Gastrocnemius medialis (tissue), 4 donors: ENCODE results near the gene MT1A. TPM values are rescaled to one million over a fixed set of nuclear protein-coding genes. Genes with fewer than 3 reads are reported as not detected.

Experiments used
- ATAC-seq, 2 donors: fragments of 150-250 bp; one replicate each; pipeline ENCODE4 v1.9.1; 2016
- DNase-seq, 2 donors: peaks; one replicate each; pipeline ENCODE4 v3.0.0-alpha.2; 2019
- H3K27ac ChIP-seq, 4 donors: fragments of 200-600 bp; sonication (generic); 1 replicate in 1 of 4; 2 replicates in 3 of 4; pipeline ENCODE4 v1.5.1; 2016 to 2018; ENCODE audit warnings: mild to moderate bottlenecking in 2 of 4, moderate library complexity in 1 of 4
- H3K27me3 ChIP-seq, 3 donors: fragments of 200-600 bp; sonication (generic) in 2 of 3; 1 replicate in 1 of 3; 2 replicates in 2 of 3; pipeline versions ENCODE4 v1.5.1 to v1.6.0; 2016 to 2019; ENCODE audit warnings: mild to moderate bottlenecking in 1 of 3, moderate library complexity in 1 of 3
- H3K36me3 ChIP-seq, 2 donors: fragments of 200-600 bp; sonication (generic) in 1 of 2; one replicate each; pipeline ENCODE4 v1.5.1; 2017 to 2018
- H3K4me1 ChIP-seq, 2 donors: fragments of 200-600 bp; sonication (generic) in 1 of 2; one replicate each; pipeline ENCODE4 v1.5.1; 2016 to 2017; ENCODE audit warnings: mild to moderate bottlenecking in 2 of 2
- H3K4me3 ChIP-seq, 4 donors: fragments of 200-600 bp; sonication (generic) in 3 of 4; 1 replicate in 1 of 4; 2 replicates in 3 of 4; pipeline ENCODE4 v1.5.1; 2016 to 2019; ENCODE audit warnings: mild to moderate bottlenecking in 2 of 4
- H3K9me3 ChIP-seq, 3 donors: fragments of 200-600 bp; sonication (generic) in 2 of 3; 1 replicate in 1 of 3; 2 replicates in 2 of 3; pipeline ENCODE4 v1.5.1; 2016 to 2019
- POLR2A ChIP-seq, 2 donors: fragments of 450-650 bp; IDR thresholded peaks; one replicate each; pipeline ENCODE4 v1.6.1; 2017; ENCODE audit warnings: antibody characterized with exemption in 2 of 2, mild to moderate bottlenecking in 2 of 2, moderate library complexity in 2 of 2
- in situ Hi-C, 4 donors: fragments of 200-750 bp; cut with MboI; loops; one replicate each; pipeline versions ENCODE4 v1.15.0 to v1.8.0; 2017; ENCODE audit warnings: low sequenced_read_pairs in 4 of 4
- intact Hi-C: fragments of 100-400 bp; cut with DNase I; formaldehyde crosslinking; loops from one replicate; pipeline ENCODE4 v1.15.1; 2023; ENCODE audit warnings: low total_unique reads
- total RNA-seq, 4 donors: library from RNA; depleted of rRNA; stranded (reverse); fragments of >200 nt; gene quantifications; one replicate each; pipeline versions ENCODE4 v1.1.0 to v1.2.3, GENCODE V29; 2016
- TF ChIP-seq, protein P1 (sequence below), 5 experiments: fragments of 450-650 bp in 3 of 5; fragments of 200-600 bp in 2 of 5; sonication (generic) in 2 of 5; IDR thresholded peaks in 4 of 5; conservative IDR thresholded peaks in 1 of 5; 1 replicate in 4 of 5; 2 replicates in 1 of 5; pipeline ENCODE4 v1.5.1; 2016 to 2019; ENCODE audit warnings: antibody characterized with exemption in 5 of 5, mild to moderate bottlenecking in 3 of 5, moderate library complexity in 3 of 5

MT1A gene
- total RNA-seq, 4 donors from 2014 or later: 17.3 to 34.9 (median 20.2) TPM; not detected in 1

DNA sequence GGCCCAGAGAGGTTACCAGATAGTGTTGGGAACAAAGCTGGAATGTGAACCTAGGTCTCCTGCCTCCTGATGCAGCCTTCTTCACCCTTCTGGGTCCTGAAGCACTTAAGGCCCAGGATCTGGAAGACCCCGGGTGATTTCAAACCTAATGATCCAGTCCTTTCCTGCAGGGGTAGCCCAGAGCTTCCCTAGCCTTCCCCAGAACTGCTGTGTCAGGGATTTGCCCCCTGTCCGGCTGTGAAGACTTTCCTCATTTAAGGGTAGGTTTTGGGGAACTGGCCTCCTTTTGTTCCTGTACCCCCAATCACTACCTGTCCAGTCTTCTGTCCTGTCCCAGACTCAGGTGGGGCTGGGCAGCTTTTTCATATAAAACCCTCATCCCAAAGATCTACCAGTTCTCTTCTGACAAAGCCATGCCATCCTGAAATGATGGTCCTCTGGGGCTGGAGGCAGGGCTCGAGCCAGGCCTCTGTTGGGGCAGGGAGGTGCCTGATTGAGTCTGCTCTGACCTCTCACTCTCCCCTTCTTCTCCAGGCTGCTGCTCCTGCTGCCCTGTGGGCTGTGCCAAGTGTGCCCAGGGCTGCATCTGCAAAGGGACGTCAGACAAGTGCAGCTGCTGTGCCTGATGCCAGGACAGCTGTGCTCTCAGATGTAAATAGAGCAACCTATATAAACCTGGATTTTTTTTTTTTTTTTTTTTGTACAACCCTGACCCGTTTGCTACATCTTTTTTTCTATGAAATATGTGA is 45.1 kb downstream of the MT1A start:
- no peaks in the 10 kb centered on the region for H3K9me3 ChIP-seq
- TF ChIP-seq, protein P1, sequence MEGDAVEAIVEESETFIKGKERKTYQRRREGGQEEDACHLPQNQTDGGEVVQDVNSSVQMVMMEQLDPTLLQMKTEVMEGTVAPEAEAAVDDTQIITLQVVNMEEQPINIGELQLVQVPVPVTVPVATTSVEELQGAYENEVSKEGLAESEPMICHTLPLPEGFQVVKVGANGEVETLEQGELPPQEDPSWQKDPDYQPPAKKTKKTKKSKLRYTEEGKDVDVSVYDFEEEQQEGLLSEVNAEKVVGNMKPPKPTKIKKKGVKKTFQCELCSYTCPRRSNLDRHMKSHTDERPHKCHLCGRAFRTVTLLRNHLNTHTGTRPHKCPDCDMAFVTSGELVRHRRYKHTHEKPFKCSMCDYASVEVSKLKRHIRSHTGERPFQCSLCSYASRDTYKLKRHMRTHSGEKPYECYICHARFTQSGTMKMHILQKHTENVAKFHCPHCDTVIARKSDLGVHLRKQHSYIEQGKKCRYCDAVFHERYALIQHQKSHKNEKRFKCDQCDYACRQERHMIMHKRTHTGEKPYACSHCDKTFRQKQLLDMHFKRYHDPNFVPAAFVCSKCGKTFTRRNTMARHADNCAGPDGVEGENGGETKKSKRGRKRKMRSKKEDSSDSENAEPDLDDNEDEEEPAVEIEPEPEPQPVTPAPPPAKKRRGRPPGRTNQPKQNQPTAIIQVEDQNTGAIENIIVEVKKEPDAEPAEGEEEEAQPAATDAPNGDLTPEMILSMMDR (IDR thresholded peaks at IDR 0.05 in 4 of 5, conservative IDR thresholded peaks at IDR 0.05 in 1 of 5): peak in 1 of 5 experiments; percentile 5
- TF ChIP-seq POLR2A (IDR thresholded peaks at IDR 0.05): peak in 1 of 2 donors; percentile 57
- peak in 1 of 2 donors; percentile 81 for DNase-seq
- H3K36me3 ChIP-seq: no peaks in the 10 kb centered on the region
- H3K27me3 ChIP-seq: no peaks in the 10 kb centered on the region
- peak overlapping the region; percentile 66 to 83 (median 78) for H3K4me3 ChIP-seq
- ATAC-seq: no peak
- in situ Hi-C loops: loop anchor here in 3 of 4 donors (5.0 to 25.0 kb wide), 2 partner anchors 76 to 271 kb away; partner anchors contain the start of gene MT2A (in 2 of the 3)
- peak overlapping the region; percentile 89 to 94 (median 91) for H3K27ac ChIP-seq
- intact Hi-C loops: loop anchor here (2.0 to 5.0 kb wide), 4 partner anchors 203 to 379 kb away; partner anchors contain the start of gene HERPUD1
- H3K4me1 ChIP-seq: peaks cover 45 to 46% of the 10 kb centered on the region in 2 donors

DNA sequence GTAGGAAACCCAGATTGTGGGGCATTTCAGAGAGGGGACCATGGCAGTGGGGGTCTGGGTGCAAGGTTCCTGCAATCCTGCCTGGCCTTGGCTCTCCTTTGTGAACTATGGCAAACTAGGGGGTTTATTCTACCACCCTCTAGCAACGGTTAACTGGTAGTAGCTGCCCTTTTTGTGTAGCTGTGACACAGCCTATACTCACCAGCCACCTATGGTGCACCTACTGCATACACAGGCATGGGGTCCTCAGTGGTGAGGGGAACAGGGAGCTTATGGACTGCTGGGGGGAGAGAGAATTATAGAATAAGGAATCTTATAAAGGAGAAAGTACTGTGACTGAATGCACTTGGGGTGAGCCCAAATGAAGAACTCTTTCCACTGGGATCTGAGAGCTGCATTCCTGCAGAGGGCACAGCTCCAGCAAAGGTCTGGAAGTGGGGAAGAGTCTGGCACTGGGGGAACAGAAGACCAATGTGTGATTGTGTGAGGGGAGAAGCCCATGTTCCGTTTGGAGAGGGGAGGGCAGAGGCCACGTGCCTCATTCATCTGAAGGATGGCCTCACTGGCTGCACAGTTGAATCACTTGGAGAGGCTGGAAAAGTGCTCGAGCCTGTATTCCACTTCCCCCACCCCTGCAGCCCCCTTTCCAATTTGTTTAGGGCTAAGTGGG is 45.9 kb downstream of the MT1A start:
- intact Hi-C loops (loop anchor here (5.0 kb wide), 3 partner anchors 248 to 378 kb away; partner anchors contain the start of gene HERPUD1), in situ Hi-C loops (loop anchor here in 3 of 4 donors (5.0 to 25.0 kb wide), 2 partner anchors 77 to 272 kb away; partner anchors contain the start of gene MT2A (in 2 of the 3))
- Histone ChIP-seq H3K27me3 (no peaks in the 10 kb centered on the region), H3K36me3 (no peaks in the 10 kb centered on the region), H3K4me1 (peaks cover 37 to 41% of the 10 kb centered on the region in 2 donors), H3K9me3 (no peaks in the 10 kb centered on the region), H3K27ac (peak overlapping the region; percentile 89 to 94 (median 91)), H3K4me3 (peak overlapping the region; percentile 66 to 83 (median 78))
- peak; percentile 1 to 18 for ATAC-seq
- peak in 1 of 2 donors; percentile 55 for TF ChIP-seq POLR2A (IDR thresholded peaks at IDR 0.05)
- TF ChIP-seq, protein P1 (IDR thresholded peaks at IDR 0.05 in 4 of 5, conservative IDR thresholded peaks at IDR 0.05 in 1 of 5): no peak
- DNase-seq: peak; percentile 48 to 87

DNA sequence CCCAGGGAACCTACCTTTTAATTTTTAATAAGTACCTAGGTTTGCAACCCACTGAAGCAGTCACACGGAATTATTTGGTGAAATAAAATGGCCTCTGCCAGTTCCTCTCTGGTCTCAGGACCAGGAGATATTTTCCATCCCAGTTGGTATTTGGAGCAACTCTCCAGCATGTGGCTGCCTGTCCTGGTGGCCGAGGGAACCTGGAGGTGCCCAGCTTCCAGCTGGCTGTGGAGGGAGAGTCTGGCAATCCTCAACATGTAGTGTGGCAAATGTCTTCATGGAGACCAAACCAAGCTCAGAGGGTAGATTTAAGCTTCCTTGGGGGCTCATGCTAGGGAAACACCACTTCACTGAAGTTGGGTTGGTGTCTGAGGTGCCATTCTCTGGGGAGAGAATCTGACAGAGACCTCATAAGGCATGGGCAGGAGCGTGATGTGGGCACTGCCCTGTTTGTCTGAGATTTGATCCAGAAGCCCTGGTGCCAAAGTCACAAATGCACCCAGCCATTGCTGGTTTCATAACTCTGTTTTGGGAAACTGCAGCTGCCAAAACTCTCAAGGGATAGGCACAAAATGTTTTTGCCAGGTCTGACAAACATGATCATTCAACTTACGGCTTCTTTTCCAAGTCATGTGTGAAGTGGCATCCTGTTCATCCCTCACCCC is 46.6 kb downstream of the MT1A start:
- intact Hi-C loops (loop anchor here (5.0 kb wide), 3 partner anchors 247 to 377 kb away; partner anchors contain the start of gene HERPUD1), in situ Hi-C loops (loop anchor here in 3 of 4 donors (5.0 to 25.0 kb wide), 2 partner anchors 78 to 273 kb away; partner anchors contain the start of gene MT2A (in 2 of the 3))
- Histone ChIP-seq H3K27me3 (no peaks in the 10 kb centered on the region), H3K4me3 (peak overlapping the region; percentile 66 to 83 (median 78)), H3K27ac (peak overlapping the region; percentile 89 to 94 (median 91)), H3K4me1 (peaks cover 33 to 37% of the 10 kb centered on the region in 2 donors), H3K36me3 (no peaks in the 10 kb centered on the region), H3K9me3 (no peaks in the 10 kb centered on the region)
- ATAC-seq (peak; percentile 51 to 56), DNase-seq (peak; percentile 84 to 91)
- TF ChIP-seq, protein P1 (IDR thresholded peaks at IDR 0.05 in 4 of 5, conservative IDR thresholded peaks at IDR 0.05 in 1 of 5): peak in 1 of 5 experiments; percentile 14
- TF ChIP-seq POLR2A (IDR thresholded peaks at IDR 0.05): peak in 1 of 2 donors; percentile 26

GRCh38 chr16:56686758-56687157 is 48.3 kb downstream of the MT1A start:
- H3K4me3 ChIP-seq: no peak overlapping the region
- ATAC-seq: no peak

More at GRCh38 chr16:56686758-56687157, 48.3 kb downstream of the MT1A start:
- DNase-seq: no peak
- Histone ChIP-seq H3K4me1 (peaks cover 16 to 20% of the 10 kb centered on the region in 2 donors), H3K27me3 (no peaks in the 10 kb centered on the region), H3K27ac (peak overlapping the region; percentile 50 to 94 (median 91)), H3K9me3 (no peaks in the 10 kb centered on the region), H3K36me3 (no peaks in the 10 kb centered on the region)
- intact Hi-C loops (no loop called here), in situ Hi-C loops (loop anchor here in 1 of 4 donors (25.0 kb wide), 1 partner anchor 274 kb away; no protein-coding TSS in a partner anchor)
- no peak for TF ChIP-seq POLR2A (IDR thresholded peaks at IDR 0.05)
- TF ChIP-seq, protein P1 (IDR thresholded peaks at IDR 0.05 in 4 of 5, conservative IDR thresholded peaks at IDR 0.05 in 1 of 5): no peak
